Heart right ventricle (tissue), 16 donors: ENCODE measurements around the gene SMIM33. TPM values are rescaled to one million over a fixed set of nuclear protein-coding genes. Genes with fewer than 3 reads are reported as not detected.
A peak's percentile ranks its signal among the peaks of the same experiment; 100 is the strongest.

Source experiments
- ATAC-seq, 8 donors: fragments of 200-7000 bp; cut with Tn5 transposase; one replicate each; pipeline ENCODE4 v1.9.1; 2020; ENCODE audit warnings: mild to moderate bottlenecking in 8 of 8, moderate library complexity in 8 of 8, moderate number of reproducible peaks in 1 of 8
- DNase-seq, 2 donors: peaks; one replicate each; pipeline ENCODE4 v3.0.0-alpha.2; 2020
- H3K27ac ChIP-seq, 10 donors: fragments of 200-600 bp; sonication (generic) in 2 of 10; one replicate each; pipeline versions ENCODE4 v1.5.0 to v1.8.0; 2020 to 2022; ENCODE audit warnings: mild to moderate bottlenecking in 3 of 10
- H3K27me3 ChIP-seq, 7 donors: fragments of 200-600 bp; one replicate each; pipeline ENCODE4 v1.8.0; 2021 to 2022; ENCODE audit warnings: mild to moderate bottlenecking in 2 of 7
- H3K36me3 ChIP-seq, 9 donors: fragments of 200-600 bp; sonication (generic) in 1 of 9; one replicate each; pipeline versions ENCODE4 v1.5.0 to v1.8.0; 2020 to 2022; ENCODE audit warnings: mild to moderate bottlenecking in 2 of 9
- H3K4me1 ChIP-seq, 9 donors: fragments of 200-600 bp; sonication (generic) in 1 of 9; one replicate each; pipeline versions ENCODE4 v1.5.0 to v1.8.0; 2020 to 2022; ENCODE audit warnings: mild to moderate bottlenecking in 4 of 9
- H3K4me3 ChIP-seq, 10 donors: fragments of 200-600 bp; sonication (generic) in 2 of 10; one replicate each; pipeline versions ENCODE4 v1.5.0 to v1.8.0; 2020 to 2022; ENCODE audit warnings: mild to moderate bottlenecking in 7 of 10, moderate library complexity in 2 of 10
- H3K9me3 ChIP-seq, 11 donors: fragments of 200-600 bp in 10 of 11; sonication (generic) in 2 of 11; one replicate each; pipeline versions ENCODE4 v1.5.0 to v1.8.0; 2013 to 2022; ENCODE audit warnings: mild to moderate bottlenecking in 2 of 11, control low read depth in 1 of 11, moderate library complexity in 1 of 11
- WGBS, 2 donors: extraction: QIAGEN DNeasy Blood & Tissue Kit; methylation state at CpG; one replicate each; pipeline ENCODE4 v1.1.7; 2013; ENCODE audit warnings: inconsistent platforms in 1 of 2; 5-methylcytosine and 5-hydroxymethylcytosine counted together
- intact Hi-C, 10 donors: fragments of 100-400 bp; cut with DNase I; formaldehyde crosslinking; loops; one replicate each; pipeline versions ENCODE4 v1.11.1 to v1.14.2; 2022
- polyA plus RNA-seq, 2 donors: library from polyadenylated mRNA; stranded (reverse); fragments of 200-250 nt; gene quantifications; one replicate each; pipeline ENCODE4 v1.2.3, GENCODE V29; 2013
- total RNA-seq, 10 donors: library from RNA; stranded (reverse); fragmentation: NEBNext Ultra II Directional in 3 of 10; extraction: Animal tissue kit (Norgen Biotek cat#: 25700) in 3 of 10; gene quantifications; one replicate each; pipeline versions ENCODE4 v1.2.1 to v1.2.4, GENCODE V29; 2021 to 2023
- TF ChIP-seq, protein P1 (sequence below), 9 donors: fragments of 200-600 bp; sonication (generic) in 2 of 9; IDR thresholded peaks; one replicate each; pipeline versions ENCODE4 v1.5.0 to v1.8.0; 2021 to 2022; ENCODE audit warnings: antibody characterized with exemption in 9 of 9, mild to moderate bottlenecking in 5 of 9, moderate library complexity in 1 of 9
- donor health status: Arrhythmogenic right ventricular cardiomyopathy.
- donor health status: ischemic (EF 13 %, LVEDD 7.1; RV severe dilation, severe dysfunction).
- donor health status: healthy with polysubstance abuse.
- donor health status: DM: no; HTN: yes; CAD: no.
- donor health status: DM: no; HTN: no; CAD: no.
- donor health status: ischemic (EF 25% LVEDD 6.9; RV normal size, moderate dysfunction).
- donor health status: ischemic (EF 25% LVEDD 5.7; RV mildly dilated, moderate dysfunction).
- donor health status: healthy.
- donor health status: DM: yes; HTN: yes; CAD: no.
- donor health status: Ischemic cardiomyopathy.
- donor health status: ischemic (EF 35%, LVEDD 5.7; RV mildly dilated, moderate dysfunction).
- donor health status: nonischemic (EF 11% LVEDD 7.7; RV severe dilation, severe dysfunction).
- donor health status: DM: yes; HTN: yes; CAD: no.
- donor health status: PGD.
- donor health status: ischemic (EF 29% LVEDD 5.4; RV normal size, mild dysfunction).
- donor health status: nonischemic (EF 23%, LVEDD 6.1; RV moderate dilation, normal function).

The SMIM33 gene
- total and polyA plus RNA-seq, 12 donors = not detected

- H3K27ac ChIP-seq = peak overlapping the region; percentile 68 to 92 (median 90)
- TF ChIP-seq, protein P1, sequence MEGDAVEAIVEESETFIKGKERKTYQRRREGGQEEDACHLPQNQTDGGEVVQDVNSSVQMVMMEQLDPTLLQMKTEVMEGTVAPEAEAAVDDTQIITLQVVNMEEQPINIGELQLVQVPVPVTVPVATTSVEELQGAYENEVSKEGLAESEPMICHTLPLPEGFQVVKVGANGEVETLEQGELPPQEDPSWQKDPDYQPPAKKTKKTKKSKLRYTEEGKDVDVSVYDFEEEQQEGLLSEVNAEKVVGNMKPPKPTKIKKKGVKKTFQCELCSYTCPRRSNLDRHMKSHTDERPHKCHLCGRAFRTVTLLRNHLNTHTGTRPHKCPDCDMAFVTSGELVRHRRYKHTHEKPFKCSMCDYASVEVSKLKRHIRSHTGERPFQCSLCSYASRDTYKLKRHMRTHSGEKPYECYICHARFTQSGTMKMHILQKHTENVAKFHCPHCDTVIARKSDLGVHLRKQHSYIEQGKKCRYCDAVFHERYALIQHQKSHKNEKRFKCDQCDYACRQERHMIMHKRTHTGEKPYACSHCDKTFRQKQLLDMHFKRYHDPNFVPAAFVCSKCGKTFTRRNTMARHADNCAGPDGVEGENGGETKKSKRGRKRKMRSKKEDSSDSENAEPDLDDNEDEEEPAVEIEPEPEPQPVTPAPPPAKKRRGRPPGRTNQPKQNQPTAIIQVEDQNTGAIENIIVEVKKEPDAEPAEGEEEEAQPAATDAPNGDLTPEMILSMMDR (IDR thresholded peaks at IDR 0.05) = peak; percentile 92 to 99 (median 99)
- peak overlapping the region; percentile 31 to 66 (median 57) for H3K4me3 ChIP-seq
- H3K4me1 ChIP-seq = peaks cover 0 to 29% (median 17%) of the 10 kb centered on the region in 9 donors
- H3K9me3 ChIP-seq = no peaks in the 10 kb centered on the region
- intact Hi-C loops = loop anchor here in 5 of 10 donors (5.0 kb wide), 4 partner anchors 34 to 96 kb away; partner anchors contain the start of genes UBE2D2 (in 2 of the 5) and STING1 (in 1 of the 5)
- DNase-seq = peak; percentile 90 to 94
- no peaks in the 10 kb centered on the region for H3K27me3 ChIP-seq
- H3K36me3 ChIP-seq = no peaks in the 10 kb centered on the region
- WGBS, 2 donors = 2 to 3% methylated on average over 56 of the region's 56 CpGs
- ATAC-seq = peak; percentile 90 to 95 (median 94)
Observed at GRCh38 chr5:139517683-139518564, 47.1 kb downstream of the SMIM33 start.

Other genes starting within 250 kb of the SMIM33 start
- 100 to 1,000 TPM; 122 to 209 (median 176) TPM for gene MATR3, start 177.3 kb upstream of the SMIM33 start, total RNA-seq
- gene MATR3, start 177.3 kb upstream of the SMIM33 start, polyA plus RNA-seq = 100 to 1,000 TPM in 1 of 2 donors, 10 to 100 TPM in 1; 86.8 to 134 TPM
- gene PAIP2, start 129.2 kb upstream of the SMIM33 start, total RNA-seq = 100 to 1,000 TPM; 126 to 173 (median 139) TPM
- gene PAIP2, start 129.2 kb upstream of the SMIM33 start, polyA plus RNA-seq = 100 to 1,000 TPM in 1 of 2 donors, 10 to 100 TPM in 1; 43.8 to 103 TPM
- gene SLC23A1, start 87.7 kb upstream of the SMIM33 start, total RNA-seq = under 1 TPM in 1 of 10 donors, not detected in 9; 0.19 TPM
- gene SLC23A1, start 87.7 kb upstream of the SMIM33 start, polyA plus RNA-seq = not detected
- 1 to 10 TPM in 3 of 10 donors, under 1 TPM in 7; 0.28 to 6.6 (median 0.65) TPM for gene MZB1, start 81.1 kb upstream of the SMIM33 start, total RNA-seq
- gene MZB1, start 81.1 kb upstream of the SMIM33 start, polyA plus RNA-seq = 1 to 10 TPM in 1 of 2 donors, under 1 TPM in 1; 0.67 to 1.5 TPM
- 10 to 100 TPM; 26.3 to 64.8 (median 37.3) TPM for gene PROB1, start 75.9 kb upstream of the SMIM33 start, total RNA-seq
- 10 to 100 TPM; 12.2 to 28.5 TPM for gene PROB1, start 75.9 kb upstream of the SMIM33 start, polyA plus RNA-seq
- 10 to 100 TPM; 11.8 to 24.8 (median 16.5) TPM for gene SPATA24, start 66.9 kb upstream of the SMIM33 start, total RNA-seq
- 10 to 100 TPM; 14.8 to 37.5 TPM for gene SPATA24, start 66.9 kb upstream of the SMIM33 start, polyA plus RNA-seq
- gene DNAJC18, start 31.5 kb upstream of the SMIM33 start, total RNA-seq = 10 to 100 TPM in 9 of 10 donors, 1 to 10 TPM in 1; 9.5 to 21.1 (median 14.1) TPM
- 10 to 100 TPM in 1 of 2 donors, 1 to 10 TPM in 1; 3.4 to 12.7 TPM for gene DNAJC18, start 31.5 kb upstream of the SMIM33 start, polyA plus RNA-seq
- gene ECSCR, start 8.3 kb upstream of the SMIM33 start, total RNA-seq = 10 to 100 TPM; 11.0 to 43.2 (median 17.9) TPM
- 10 to 100 TPM; 24.4 to 64.2 TPM for gene ECSCR, start 8.3 kb upstream of the SMIM33 start, polyA plus RNA-seq
- 100 to 1,000 TPM in 1 of 10 donors, 10 to 100 TPM in 9; 27.2 to 116 (median 55.7) TPM for gene STING1, start 11.8 kb downstream of the SMIM33 start, total RNA-seq
- 10 to 100 TPM; 19.7 to 39.6 TPM for gene STING1, start 11.8 kb downstream of the SMIM33 start, polyA plus RNA-seq
- gene UBE2D2, start 90.3 kb downstream of the SMIM33 start, total RNA-seq = 100 to 1,000 TPM; 121 to 162 (median 141) TPM
- 100 to 1,000 TPM in 1 of 2 donors, 10 to 100 TPM in 1; 59.3 to 106 TPM for gene UBE2D2, start 90.3 kb downstream of the SMIM33 start, polyA plus RNA-seq
- gene CXXC5, start 177.3 kb downstream of the SMIM33 start, total RNA-seq = 10 to 100 TPM; 30.7 to 51.6 (median 37.9) TPM
- 10 to 100 TPM; 28.7 to 31.4 TPM for gene CXXC5, start 177.3 kb downstream of the SMIM33 start, polyA plus RNA-seq